K562 (cell line): Measurements from ENCODE around the gene CCDC137. TPM values are rescaled to one million over a fixed set of nuclear protein-coding genes. Genes with fewer than 3 reads are reported as not detected.

ENCODE experiments used
- CAMTA2 ChIP-seq: fragments of 250-450 bp; sonication (Bioruptor Pico); conservative IDR thresholded peaks from 2 replicates; pipeline ENCODE4 v1.5.1; 2022
- FIP1L1 ChIP-seq: fragments of 200-400 bp; formaldehyde crosslinking; IDR thresholded peaks from 2 replicates; pipeline ENCODE4 v1.6.1; 2018; ENCODE audit warnings: mild to moderate bottlenecking, low read depth, low read length; ENCODE audit not compliant: poor library complexity, severe bottlenecking
- KDM5B ChIP-seq: fragments of 200-600 bp; sonication (generic); IDR thresholded peaks from 2 replicates; pipeline ENCODE4 v1.6.1; 2012; ENCODE audit warnings: low read depth, mild to moderate bottlenecking, moderate library complexity, low read length, control low read depth, inconsistent platforms; ENCODE audit not compliant: insufficient replicate concordance
- NCOA4 ChIP-seq: fragments of 450-650 bp; IDR thresholded peaks from 2 replicates; pipeline ENCODE4 v1.6.1; 2018; ENCODE audit warnings: mild to moderate bottlenecking; ENCODE audit not compliant: partially characterized antibody
- NR2C2 ChIP-seq, 2 experiments: fragments of 200-800 bp in 1 of 2; sonication (Bioruptor generic) in 1 of 2; sonication (generic) in 1 of 2; formaldehyde crosslinking in 1 of 2; IDR thresholded peaks; 2 replicates each; pipeline versions ENCODE4 v1.6.1 to v1.8.0; 2016 to 2022; ENCODE audit warnings: mild to moderate bottlenecking in 1 of 2, missing compliant biosample characterization in 1 of 2, missing genetic modification characterization in 1 of 2, missing genetic modification reagents in 1 of 2
- POLR2A ChIP-seq: fragments of 450-650 bp; conservative IDR thresholded peaks from 2 replicates; pipeline ENCODE4 v1.6.1; 2016
- POLR2AphosphoS2 ChIP-seq: IDR thresholded peaks from 2 replicates; pipeline ENCODE4 v1.6.1; 2012; ENCODE audit warnings: low read length, improper control_type of control experiment
- POLR2G ChIP-seq: fragments of 200-400 bp; formaldehyde crosslinking; IDR thresholded peaks from 2 replicates; pipeline ENCODE4 v1.6.1; 2017; ENCODE audit warnings: low read depth, mild to moderate bottlenecking, antibody characterized with exemption, low read length, moderate library complexity
- RAD51 ChIP-seq: fragments of 450-650 bp; IDR thresholded peaks from 2 replicates; pipeline ENCODE4 v1.7.1; 2016; ENCODE audit warnings: low read depth, mild to moderate bottlenecking, borderline replicate concordance
- RBM39 ChIP-seq: fragments of 200-400 bp; formaldehyde crosslinking; optimal IDR thresholded peaks from 2 replicates; pipeline ENCODE3; 2018; ENCODE audit warnings: low read depth, low read length
- SIN3B ChIP-seq: fragments of 450-650 bp; IDR thresholded peaks from 2 replicates; pipeline ENCODE4 v1.6.1; 2017; ENCODE audit warnings: low read depth, mild to moderate bottlenecking, moderate library complexity
- TOE1 ChIP-seq, 2 experiments: fragments of 450-650 bp in 1 of 2; sonication (generic) in 1 of 2; formaldehyde crosslinking in 1 of 2; IDR thresholded peaks; 2 replicates each; pipeline versions ENCODE4 v1.7.1 to v1.8.0; 2016 to 2022; ENCODE audit warnings: borderline replicate concordance in 2 of 2, mild to moderate bottlenecking in 2 of 2, antibody characterized with exemption in 1 of 2, inconsistent platforms in 1 of 2, low read depth in 1 of 2, missing genetic modification reagents in 1 of 2, moderate library complexity in 1 of 2
- ZBTB33 ChIP-seq: sonication (generic); formaldehyde crosslinking; IDR thresholded peaks from 2 replicates; pipeline ENCODE4 v1.8.1; 2023; ENCODE audit warnings: mild to moderate bottlenecking, missing genetic modification reagents
- ZNF217 ChIP-seq: sonication (generic); formaldehyde crosslinking; IDR thresholded peaks from 2 replicates; pipeline ENCODE4 v1.8.0; 2022; ENCODE audit warnings: mild to moderate bottlenecking, missing genetic modification reagents
- ZNF263 ChIP-seq: sonication (generic); formaldehyde crosslinking; IDR thresholded peaks from 2 replicates; pipeline ENCODE4 v1.8.0; 2022; ENCODE audit warnings: mild to moderate bottlenecking, missing genetic modification reagents, borderline replicate concordance
- ZNF347 ChIP-seq: fragments of 450-650 bp; formaldehyde crosslinking; IDR thresholded peaks from 2 replicates; pipeline ENCODE4 v1.4.0; 2020; ENCODE audit warnings: low read depth, mild to moderate bottlenecking, moderate library complexity
- ZNF699 ChIP-seq: fragments of 250-450 bp; sonication (Bioruptor Pico); IDR thresholded peaks from 2 replicates; pipeline ENCODE4 v1.8.0; 2021; ENCODE audit warnings: mild to moderate bottlenecking, moderate library complexity; ENCODE audit not compliant: insufficient replicate concordance
- ZNF717 ChIP-seq: fragments of 250-450 bp; sonication (Bioruptor Pico); IDR thresholded peaks from 2 replicates; pipeline ENCODE4 v1.5.0; 2021
- ZNF766 ChIP-seq: fragments of 200-800 bp; sonication (Bioruptor generic); conservative IDR thresholded peaks from 2 replicates; pipeline ENCODE4 v1.6.1; 2016; ENCODE audit warnings: missing genetic modification characterization, missing compliant biosample characterization
- polyA plus RNA-seq, 8 experiments: library from polyadenylated mRNA; depleted of rRNA in 4 of 8; stranded (reverse) in 5 of 8; unstranded in 3 of 8; fragments of >200 nt; fragmentation: Nextera tagmentation in 2 of 8; fragmentation: Illumina TruSeq in 1 of 8; extraction: Ambion mirVana in 2 of 8; extraction: Trizol in 1 of 8; gene quantifications; 2 replicates each; pipeline versions ENCODE4 v1.2.1 to v1.2.3, GENCODE V29; 2011 to 2014; ENCODE audit warnings: inconsistent platforms in 1 of 8, missing spikeins in 1 of 8
- total RNA-seq, 7 experiments: library from RNA; depleted of rRNA in 6 of 7; stranded (reverse); fragments of >200 nt in 6 of 7; fragmentation: Illumina TruSeq in 2 of 7; extraction: Trizol in 2 of 7; gene quantifications; 2 replicates each; pipeline versions ENCODE4 v1.2.1 to v1.2.3, GENCODE V29; 2011 to 2021; ENCODE audit warnings: low replicate concordance in 1 of 7
- TF ChIP-seq, protein P1 (sequence below): fragments of 450-650 bp; formaldehyde crosslinking; IDR thresholded peaks from 2 replicates; pipeline ENCODE4 v1.4.0; 2022; ENCODE audit warnings: missing genetic modification characterization
- TF ChIP-seq, protein P2 (sequence below): fragments of 450-650 bp; formaldehyde crosslinking; IDR thresholded peaks from 2 replicates; pipeline ENCODE4 v1.4.0; 2020; ENCODE audit warnings: mild to moderate bottlenecking, moderate library complexity

Gene CCDC137
- total and polyA plus RNA-seq, 9 of the 15 experiments (the other 6 are each of a cell fraction or from before 2014, with no cell fraction given): 2.3 to 68.1 (median 38.3) TPM

- TF ChIP-seq RAD51 (no peak), SIN3B (no peak), KDM5B (peak; percentile 10), ZNF263 (CRISPR knock-in tag) (0 out of 2 replicates have a peak, but pooled peaks have one; percentile 10), CAMTA2 (CRISPR knock-in tag) (0 out of 2 replicates have a peak, but pooled peaks have one; percentile 30), ZNF699 (CRISPR knock-in tag) (no peak), POLR2G (peak; percentile 78), TOE1 (IDR thresholded peaks at IDR 0.05; ENCODE audit: borderline replicate concordance) (no peak), TOE1 (CRISPR knock-in tag; IDR thresholded peaks at IDR 0.05; ENCODE audit: borderline replicate concordance, low read depth) (no peak), RBM39 (peak; percentile 26), ZNF217 (CRISPR knock-in tag) (no peak), ZNF347 (no peak), FIP1L1 (peak; percentile 12), ZNF766 (CRISPR knock-in tag) (no peak), ZBTB33 (CRISPR knock-in tag) (peak; percentile 82), POLR2A (peak; percentile 18), NR2C2 (CRISPR knock-in tag; IDR thresholded peaks at IDR 0.05) (no peak), NR2C2 (tag; IDR thresholded peaks at IDR 0.05) (no peak), ZNF717 (CRISPR knock-in tag) (no peak), NCOA4 (no peak), POLR2AphosphoS2 (peak; percentile 45; the same call in 1 of the 2 replicates)
- TF ChIP-seq, protein P1, sequence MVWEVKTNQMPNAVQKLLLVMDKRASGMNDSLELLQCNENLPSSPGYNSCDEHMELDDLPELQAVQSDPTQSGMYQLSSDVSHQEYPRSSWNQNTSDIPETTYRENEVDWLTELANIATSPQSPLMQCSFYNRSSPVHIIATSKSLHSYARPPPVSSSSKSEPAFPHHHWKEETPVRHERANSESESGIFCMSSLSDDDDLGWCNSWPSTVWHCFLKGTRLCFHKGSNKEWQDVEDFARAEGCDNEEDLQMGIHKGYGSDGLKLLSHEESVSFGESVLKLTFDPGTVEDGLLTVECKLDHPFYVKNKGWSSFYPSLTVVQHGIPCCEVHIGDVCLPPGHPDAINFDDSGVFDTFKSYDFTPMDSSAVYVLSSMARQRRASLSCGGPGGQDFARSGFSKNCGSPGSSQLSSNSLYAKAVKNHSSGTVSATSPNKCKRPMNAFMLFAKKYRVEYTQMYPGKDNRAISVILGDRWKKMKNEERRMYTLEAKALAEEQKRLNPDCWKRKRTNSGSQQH (CRISPR knock-in tag): no peak
- TF ChIP-seq, protein P2, sequence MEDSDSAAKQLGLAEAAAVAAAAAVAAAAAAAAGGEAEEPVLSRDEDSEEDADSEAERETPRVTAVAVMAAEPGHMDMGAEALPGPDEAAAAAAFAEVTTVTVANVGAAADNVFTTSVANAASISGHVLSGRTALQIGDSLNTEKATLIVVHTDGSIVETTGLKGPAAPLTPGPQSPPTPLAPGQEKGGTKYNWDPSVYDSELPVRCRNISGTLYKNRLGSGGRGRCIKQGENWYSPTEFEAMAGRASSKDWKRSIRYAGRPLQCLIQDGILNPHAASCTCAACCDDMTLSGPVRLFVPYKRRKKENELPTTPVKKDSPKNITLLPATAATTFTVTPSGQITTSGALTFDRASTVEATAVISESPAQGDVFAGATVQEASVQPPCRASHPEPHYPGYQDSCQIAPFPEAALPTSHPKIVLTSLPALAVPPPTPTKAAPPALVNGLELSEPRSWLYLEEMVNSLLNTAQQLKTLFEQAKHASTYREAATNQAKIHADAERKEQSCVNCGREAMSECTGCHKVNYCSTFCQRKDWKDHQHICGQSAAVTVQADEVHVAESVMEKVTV: no peak
Observed at GRCh38 chr17:81710514-81711308, 44.2 kb downstream of the CCDC137 start (continued).
